ENCODE data around the gene CNDP1.

CNDP1 gene

GRCh38 chr18:74589021-74589420, 54.7 kb downstream of the CNDP1 start:
- DNase-seq = no peak

- DNase-seq = no peak
Observed at GRCh38 chr18:74589811-74590210, 55.5 kb downstream of the CNDP1 start.

GRCh38 chr18:74590671-74591070, 56.4 kb downstream of the CNDP1 start:
- DNase-seq = no peak

- DNase-seq = no peak
Observed at GRCh38 chr18:74595431-74595830, 61.1 kb downstream of the CNDP1 start.

GRCh38 chr18:74597034-74597661, 62.8 kb downstream of the CNDP1 start:
- peak; percentile 45 for DNase-seq

GRCh38 chr18:74597662-74598349, 63.5 kb downstream of the CNDP1 start, which contains the start of gene ZNF407:
ZNF407 (plus strand) TSS chr18:74597870; CDS start chr18:74631020, 33,150 bp downstream.
- peak; percentile 68 for DNase-seq

GRCh38 chr18:74598350-74599001, 64.2 kb downstream of the CNDP1 start:
- DNase-seq = peak; percentile 28

GRCh38 chr18:74604361-74604760, 70.1 kb downstream of the CNDP1 start:
- DNase-seq = no peak

- no peak for DNase-seq
Observed at GRCh38 chr18:74604774-74605173, 70.5 kb downstream of the CNDP1 start.

- no peak for DNase-seq
Observed at GRCh38 chr18:74608681-74609080, 74.4 kb downstream of the CNDP1 start.

GRCh38 chr18:74609535-74609934, 75.2 kb downstream of the CNDP1 start:
- no peak for DNase-seq

GRCh38 chr18:74610051-74610615, 75.8 kb downstream of the CNDP1 start:
- DNase-seq = no peak

GRCh38 chr18:74610860-74611259, 76.6 kb downstream of the CNDP1 start:
- no peak for DNase-seq

- no peak for DNase-seq
Observed at GRCh38 chr18:74611765-74612164, 77.5 kb downstream of the CNDP1 start.

- DNase-seq = no peak
Observed at GRCh38 chr18:74613381-74613780, 79.1 kb downstream of the CNDP1 start.

GRCh38 chr18:74616494-74616893, 82.2 kb downstream of the CNDP1 start:
- no peak for DNase-seq

- no peak for DNase-seq
Observed at GRCh38 chr18:74617486-74617885, 83.2 kb downstream of the CNDP1 start.

- no peak for DNase-seq
Observed at GRCh38 chr18:74622072-74622471, 87.8 kb downstream of the CNDP1 start.

- DNase-seq = no peak
Observed at GRCh38 chr18:74623047-74623816, 88.9 kb downstream of the CNDP1 start.

- no peak for DNase-seq
Observed at GRCh38 chr18:74624466-74624865, 90.2 kb downstream of the CNDP1 start.

GRCh38 chr18:74625157-74625556, 90.9 kb downstream of the CNDP1 start:
- no peak for DNase-seq

- DNase-seq = no peak
Observed at GRCh38 chr18:74626049-74626874, 92.0 kb downstream of the CNDP1 start.

Data from DMS 273 treated with DMSO at 0.1 percent for 48 hours (cell line).